Left kidney (tissue), 1 donor: ENCODE data around the gene CNOT2. TPM values are rescaled to one million over a fixed set of nuclear protein-coding genes. Genes with fewer than 3 reads are reported as not detected.

Experiments
- polyA plus RNA-seq: library from polyadenylated mRNA; unstranded; fragments of 120-200 nt; gene quantifications from one replicate; pipeline ENCODE4 v1.2.1, GENCODE V29; 2013; ENCODE audit not compliant: insufficient read length

CNOT2 gene
- polyA plus RNA-seq, 1 donor = 146 TPM

Other genes with a start within 250 kb of the CNOT2 start
- 25.3 TPM for gene KCNMB4, start 122.9 kb downstream of the CNOT2 start, polyA plus RNA-seq